Pancreas (tissue), 10 donors: ENCODE measurements around the gene RCVRN. TPM values are rescaled to one million over a fixed set of nuclear protein-coding genes. Genes with fewer than 3 reads are reported as not detected.

ENCODE experiments used
- ATAC-seq, 4 donors: fragments of 200-7000 bp; cut with Tn5 transposase; one replicate each; pipeline versions ENCODE4 v1.8.0 to v1.9.1; 2020; ENCODE audit warnings: mild to moderate bottlenecking in 4 of 4, moderate library complexity in 4 of 4
- DNase-seq, 6 donors: peaks; one replicate each; pipeline ENCODE4 v3.0.0-alpha.2; 2020
- FAIRE-seq: peaks from 2 replicates; lab custom pipeline; 2012; peaks lifted over from hg19 to GRCh38; lab: Jason Lieb, UNC
- H3K27ac ChIP-seq, 4 donors: fragments of 200-600 bp; sonication (generic); 1 replicate in 3 of 4; 2 replicates in 1 of 4; pipeline versions ENCODE4 v1.5.0 to v1.8.0; 2020
- H3K27me3 ChIP-seq, 4 donors: fragments of 200-600 bp; one replicate each; pipeline ENCODE4 v1.8.0; 2021
- H3K36me3 ChIP-seq, 3 donors: fragments of 200-600 bp; sonication (generic) in 1 of 3; one replicate each; pipeline versions ENCODE4 v1.5.0 to v1.8.0; 2020 to 2021
- H3K4me1 ChIP-seq, 3 donors: fragments of 200-600 bp; one replicate each; pipeline ENCODE4 v1.8.0; 2021
- H3K4me3 ChIP-seq, 4 donors: fragments of 200-600 bp; sonication (generic) in 2 of 4; one replicate each; pipeline versions ENCODE4 v1.5.0 to v1.8.0; 2020 to 2021
- H3K9me3 ChIP-seq, 4 donors: fragments of 200-600 bp; one replicate each; pipeline ENCODE4 v1.8.0; 2021
- WGBS, 2 donors: extraction: QIAGEN DNeasy Blood & Tissue Kit; methylation state at CpG; one replicate each; pipeline ENCODE4 v1.1.7; 2013; 5-methylcytosine and 5-hydroxymethylcytosine counted together
- intact Hi-C, 3 donors: fragments of 100-400 bp; cut with DNase I; formaldehyde crosslinking; loops; one replicate each; pipeline versions ENCODE4 v1.11.1 to v1.14.2; 2022
- polyA plus RNA-seq, 2 donors: library from polyadenylated mRNA; stranded (reverse); fragments of 200-250 nt; gene quantifications; one replicate each; pipeline ENCODE4 v1.2.3, GENCODE V29; 2013
- total RNA-seq, 6 donors: library from RNA; stranded (reverse); fragmentation: NEBNext Ultra II Directional in 4 of 6; extraction: Animal tissue kit (Norgen Biotek cat#: 25700) in 4 of 6; gene quantifications; one replicate each; pipeline versions ENCODE4 v1.2.1 to v1.2.4, GENCODE V29; 2021 to 2023
- TF ChIP-seq, protein P1 (sequence below), 4 donors: fragments of 200-600 bp; sonication (generic) in 3 of 4; IDR thresholded peaks; one replicate each; pipeline versions ENCODE4 v1.5.0 to v1.8.0; 2021; ENCODE audit warnings: antibody characterized with exemption in 4 of 4
- donor health status: healthy with polysubstance abuse.
- donor health status: DM: no; HTN: no; CAD: no; lungs with moderate emphysema.
- donor health status: DM: no; HTN: no; CAD: no.
- donor health status: control.
- donor health status: control.
- donor health status: Bipolar disorder and iron deficiency.
- donor health status: DM: yes; HTN: yes; CAD: no.
- donor health status: DM: no; HTN: no; CAD: no.
- donor health status: DM: no; HTN: no; CAD: no.
- donor health status: DM: yes; HTN: yes; CAD: no.

RCVRN gene
- total and polyA plus RNA-seq, 8 donors: 0.26 to 0.30 TPM; not detected in 6

DNA sequence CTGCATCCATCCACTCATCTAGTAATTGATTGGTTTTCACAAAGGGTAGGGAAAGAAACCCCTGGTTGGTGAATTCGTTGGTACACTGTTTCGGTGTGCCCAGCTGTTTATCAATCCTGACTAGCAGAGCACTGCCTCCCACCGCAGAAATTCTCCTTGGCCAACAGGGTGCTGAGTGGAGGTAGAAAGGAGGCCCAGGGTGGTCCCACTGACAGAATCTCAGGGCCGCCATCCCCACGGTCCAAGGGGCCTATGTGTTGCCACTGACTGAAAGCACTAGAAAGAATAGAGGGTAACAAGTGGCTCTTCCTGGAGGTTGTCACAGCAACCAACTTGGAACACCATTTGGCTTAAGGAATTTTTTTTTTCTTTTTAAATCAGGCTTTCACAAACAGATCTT, 8.4 kb upstream of the RCVRN start:
- Histone ChIP-seq H3K4me3 (no peak overlapping the region), H3K27ac (no peak overlapping the region), H3K36me3 (no peaks in the 10 kb centered on the region), H3K27me3 (no peaks in the 10 kb centered on the region), H3K4me1 (no peaks in the 10 kb centered on the region), H3K9me3 (no peaks in the 10 kb centered on the region)
- no peak for ATAC-seq
- no peak for FAIRE-seq
- TF ChIP-seq, protein P1, sequence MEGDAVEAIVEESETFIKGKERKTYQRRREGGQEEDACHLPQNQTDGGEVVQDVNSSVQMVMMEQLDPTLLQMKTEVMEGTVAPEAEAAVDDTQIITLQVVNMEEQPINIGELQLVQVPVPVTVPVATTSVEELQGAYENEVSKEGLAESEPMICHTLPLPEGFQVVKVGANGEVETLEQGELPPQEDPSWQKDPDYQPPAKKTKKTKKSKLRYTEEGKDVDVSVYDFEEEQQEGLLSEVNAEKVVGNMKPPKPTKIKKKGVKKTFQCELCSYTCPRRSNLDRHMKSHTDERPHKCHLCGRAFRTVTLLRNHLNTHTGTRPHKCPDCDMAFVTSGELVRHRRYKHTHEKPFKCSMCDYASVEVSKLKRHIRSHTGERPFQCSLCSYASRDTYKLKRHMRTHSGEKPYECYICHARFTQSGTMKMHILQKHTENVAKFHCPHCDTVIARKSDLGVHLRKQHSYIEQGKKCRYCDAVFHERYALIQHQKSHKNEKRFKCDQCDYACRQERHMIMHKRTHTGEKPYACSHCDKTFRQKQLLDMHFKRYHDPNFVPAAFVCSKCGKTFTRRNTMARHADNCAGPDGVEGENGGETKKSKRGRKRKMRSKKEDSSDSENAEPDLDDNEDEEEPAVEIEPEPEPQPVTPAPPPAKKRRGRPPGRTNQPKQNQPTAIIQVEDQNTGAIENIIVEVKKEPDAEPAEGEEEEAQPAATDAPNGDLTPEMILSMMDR (IDR thresholded peaks at IDR 0.05): no peak
- DNase-seq: no peak
- intact Hi-C loops: no loop called here
- 60 to 80% methylated on average over 5 of the region's 5 CpGs for WGBS, 2 donors

DNA sequence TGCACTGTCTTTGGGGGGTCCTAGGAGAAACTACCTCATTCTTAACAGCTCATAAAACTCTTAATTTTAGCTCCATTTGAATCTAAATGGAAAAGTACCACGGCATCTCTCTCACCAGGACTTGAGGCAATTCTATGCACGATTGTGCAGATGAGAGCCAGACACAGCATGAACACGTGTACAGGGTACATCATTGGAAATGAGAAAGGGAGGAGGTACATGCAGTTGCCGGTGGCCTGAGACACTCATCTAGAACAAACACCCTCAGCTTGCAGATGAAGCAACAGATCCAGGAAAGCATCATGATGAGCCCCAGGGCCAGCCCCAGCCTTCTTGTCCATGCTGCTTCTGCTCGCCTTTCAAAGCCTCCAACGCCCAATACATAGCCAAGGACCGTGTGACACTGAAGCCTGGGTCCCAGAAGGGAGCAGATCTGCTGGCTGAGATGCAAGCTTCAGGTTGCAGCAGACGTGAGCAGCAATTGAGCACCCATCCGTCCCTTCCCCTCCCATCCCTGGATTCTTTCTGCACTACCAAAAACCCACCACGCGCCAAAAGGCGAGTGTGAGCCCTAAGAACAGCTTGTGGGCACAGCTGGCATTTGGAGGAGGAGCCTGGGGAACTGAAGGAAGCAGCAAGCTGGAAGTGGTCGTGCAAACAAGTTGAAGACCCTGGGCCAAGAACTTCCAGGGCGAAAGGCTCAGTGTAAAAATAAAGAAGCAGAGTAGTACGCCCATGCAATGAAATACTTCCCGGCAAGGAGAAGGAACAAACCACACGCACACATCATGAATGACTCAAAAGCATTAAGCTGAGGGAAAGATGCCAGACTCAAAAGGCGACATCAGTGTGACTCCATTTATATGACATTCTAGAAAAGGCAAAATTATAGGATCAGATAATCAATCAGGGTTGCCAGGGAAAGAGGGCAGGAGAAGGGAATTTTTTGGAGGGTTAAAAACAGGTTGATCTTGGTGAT, 7.3 kb upstream of the RCVRN start:
- no peak overlapping the region for H3K4me3 ChIP-seq
- intact Hi-C loops: no loop called here
- H3K9me3 ChIP-seq: no peaks in the 10 kb centered on the region
- H3K27ac ChIP-seq: no peak overlapping the region
- whole genome bisulfite sequencing, 2 donors: 54 to 73% methylated on average over 18 of the region's 18 CpGs
- DNase-seq (no peak), ATAC-seq (no peak), FAIRE-seq (no peak)
- no peaks in the 10 kb centered on the region for H3K4me1 ChIP-seq
- H3K36me3 ChIP-seq: no peaks in the 10 kb centered on the region
- no peaks in the 10 kb centered on the region for H3K27me3 ChIP-seq
- TF ChIP-seq, protein P1 (IDR thresholded peaks at IDR 0.05): no peak

DNA sequence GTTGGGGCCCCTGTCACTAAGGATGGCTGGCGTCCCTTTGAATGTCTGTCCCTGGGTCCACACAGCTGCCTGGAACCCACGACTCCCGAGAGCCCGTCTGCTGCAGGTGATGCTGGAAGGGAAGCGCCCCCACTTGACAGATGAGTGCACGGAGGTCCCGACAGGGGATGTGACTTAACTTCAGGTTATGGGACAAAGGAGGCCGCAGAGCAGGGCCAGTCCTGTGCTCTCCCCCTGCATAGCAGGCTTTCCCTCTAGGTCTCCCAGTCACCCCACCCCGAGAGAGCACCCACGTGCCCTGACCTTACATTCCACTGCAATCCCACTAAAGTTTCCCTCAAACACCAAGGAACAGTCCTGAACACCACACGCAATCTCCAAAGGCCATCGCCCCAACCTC, 6.0 kb upstream of the RCVRN start:
- TF ChIP-seq, protein P1 (IDR thresholded peaks at IDR 0.05): no peak
- Histone ChIP-seq H3K27ac (no peak overlapping the region), H3K4me3 (no peak overlapping the region), H3K4me1 (no peaks in the 10 kb centered on the region), H3K9me3 (no peaks in the 10 kb centered on the region), H3K36me3 (no peaks in the 10 kb centered on the region), H3K27me3 (no peaks in the 10 kb centered on the region)
- FAIRE-seq (no peak), ATAC-seq (no peak), DNase-seq (no peak)
- 47 to 51% methylated on average over 12 of the region's 12 CpGs for WGBS, 2 donors
- intact Hi-C loops: no loop called here

DNA sequence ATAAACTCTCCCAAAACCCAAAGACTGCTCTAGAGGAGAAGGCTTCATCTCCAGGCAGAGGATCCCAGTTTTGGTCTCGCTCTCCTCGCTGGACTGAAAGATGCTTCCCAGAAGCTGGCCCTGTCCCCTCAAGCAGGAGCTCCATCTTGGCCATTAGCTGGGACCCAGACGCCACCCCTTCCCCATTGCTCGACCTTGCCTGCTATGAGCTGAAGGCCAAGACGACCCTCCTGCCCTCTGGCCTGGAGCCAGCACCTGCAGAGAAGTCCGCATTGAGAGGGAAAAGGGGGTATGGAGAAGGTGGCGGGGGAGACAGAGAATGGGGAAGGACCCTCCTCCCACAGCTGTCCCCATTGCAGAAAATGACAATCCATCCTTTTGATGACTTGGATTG, 3.6 kb upstream of the RCVRN start:
- Histone ChIP-seq H3K27ac (no peak overlapping the region), H3K36me3 (no peaks in the 10 kb centered on the region), H3K4me1 (no peaks in the 10 kb centered on the region), H3K4me3 (no peak overlapping the region), H3K27me3 (no peaks in the 10 kb centered on the region), H3K9me3 (no peaks in the 10 kb centered on the region)
- TF ChIP-seq, protein P1 (IDR thresholded peaks at IDR 0.05): no peak
- no peak for FAIRE-seq
- WGBS, 2 donors: 31 to 40% methylated on average over 7 of the region's 7 CpGs
- no peak for DNase-seq
- no peak for ATAC-seq
- intact Hi-C loops: no loop called here
